Tibial artery (tissue), 4 donors: ENCODE results near the gene CATSPERE.

Experiments
- DNase-seq, 2 donors: peaks; one replicate each; pipeline ENCODE4 v3.0.0-alpha.2; 2019
- H3K27ac ChIP-seq, 2 donors: fragments of 200-600 bp; sonication (generic) in 1 of 2; 1 replicate in 1 of 2; 2 replicates in 1 of 2; pipeline ENCODE4 v1.5.1; 2018 to 2019; ENCODE audit warnings: mild to moderate bottlenecking in 1 of 2
- H3K27me3 ChIP-seq, 2 donors: fragments of 200-600 bp; sonication (generic) in 1 of 2; one replicate each; pipeline versions ENCODE4 v1.5.1 to v1.6.0; 2016 to 2019
- H3K36me3 ChIP-seq, 3 donors: fragments of 200-600 bp; sonication (generic) in 2 of 3; one replicate each; pipeline ENCODE4 v1.5.1; 2016 to 2019; ENCODE audit warnings: mild to moderate bottlenecking in 2 of 3
- H3K4me1 ChIP-seq, 4 donors: fragments of 200-600 bp; sonication (generic) in 2 of 4; 1 replicate in 3 of 4; 2 replicates in 1 of 4; pipeline ENCODE4 v1.5.1; 2016 to 2019
- H3K4me3 ChIP-seq, 2 donors: fragments of 200-600 bp; sonication (generic) in 1 of 2; 1 replicate in 1 of 2; 2 replicates in 1 of 2; pipeline ENCODE4 v1.5.1; 2018 to 2019; ENCODE audit warnings: mild to moderate bottlenecking in 2 of 2
- H3K9me3 ChIP-seq, 3 donors: fragments of 200-600 bp; sonication (generic) in 1 of 3; one replicate each; pipeline ENCODE4 v1.5.1; 2016 to 2019
- CTCF ChIP-seq, 2 experiments: fragments of 200-600 bp in 1 of 2; fragments of 450-650 bp in 1 of 2; IDR thresholded peaks; one replicate each; pipeline ENCODE4 v1.5.1; 2017 to 2019; ENCODE audit warnings: antibody characterized with exemption in 2 of 2, mild to moderate bottlenecking in 1 of 2, moderate library complexity in 1 of 2
- intact Hi-C: fragments of 100-400 bp; cut with DNase I; formaldehyde crosslinking; loops from one replicate; pipeline ENCODE4 v1.15.0; 2023; ENCODE audit warnings: low total_unique reads

The CATSPERE gene

GRCh38 chr1:244515680-244516079, 54.6 kb downstream of the CATSPERE start:
- no peaks in the 10 kb centered on the region for H3K27me3 ChIP-seq
- no peak overlapping the region for H3K4me3 ChIP-seq

GRCh38 chr1:244536316-244536715, 75.2 kb downstream of the CATSPERE start:
- no peak for TF ChIP-seq CTCF (IDR thresholded peaks at IDR 0.05)
- Histone ChIP-seq H3K9me3 (peaks cover 0 to 5% (median 0%) of the 10 kb centered on the region in 3 donors), H3K36me3 (no peaks in the 10 kb centered on the region), H3K4me1 (no peaks in the 10 kb centered on the region), H3K4me3 (no peak overlapping the region), H3K27me3 (no peaks in the 10 kb centered on the region), H3K27ac (no peak overlapping the region)
- no peak for DNase-seq
- intact Hi-C loops, result no loop called here

More at GRCh38 chr1:244515680-244516079, 54.6 kb downstream of the CATSPERE start:
- intact Hi-C loops, result no loop called here
- Histone ChIP-seq H3K4me1 (no peaks in the 10 kb centered on the region), H3K36me3 (peaks cover 4 to 9% (median 7%) of the 10 kb centered on the region in 3 donors), H3K9me3 (peaks cover 0 to 5% (median 0%) of the 10 kb centered on the region in 3 donors), H3K27ac (no peak overlapping the region)
- TF ChIP-seq CTCF (IDR thresholded peaks at IDR 0.05), result no peak
- DNase-seq, result no peak

- H3K9me3 ChIP-seq, result peaks cover 0 to 30% (median 18%) of the 10 kb centered on the region in 3 donors
- H3K4me3 ChIP-seq, result no peak overlapping the region
- no peak for DNase-seq
- no peaks in the 10 kb centered on the region for H3K27me3 ChIP-seq
- no peaks in the 10 kb centered on the region for H3K36me3 ChIP-seq
- H3K4me1 ChIP-seq, result no peaks in the 10 kb centered on the region
- no peak overlapping the region for H3K27ac ChIP-seq
- TF ChIP-seq CTCF (IDR thresholded peaks at IDR 0.05), result no peak
- intact Hi-C loops, result no loop called here
These were observed 84.4 kb downstream of the CATSPERE start for GRCh38 chr1:244545511-244545910.

- Histone ChIP-seq H3K36me3 (no peaks in the 10 kb centered on the region), H3K9me3 (peaks cover 0 to 24% (median 18%) of the 10 kb centered on the region in 3 donors), H3K27ac (no peak overlapping the region), H3K4me3 (no peak overlapping the region), H3K27me3 (no peaks in the 10 kb centered on the region), H3K4me1 (no peaks in the 10 kb centered on the region)
- DNase-seq, result no peak
- intact Hi-C loops, result no loop called here
- no peak for TF ChIP-seq CTCF (IDR thresholded peaks at IDR 0.05)
These were observed 87.6 kb downstream of the CATSPERE start for GRCh38 chr1:244548558-244549115.

- H3K9me3 ChIP-seq, result peaks cover 0 to 31% (median 10%) of the 10 kb centered on the region in 3 donors
- H3K4me3 ChIP-seq, result no peak overlapping the region
- no peak for DNase-seq
- H3K4me1 ChIP-seq, result no peaks in the 10 kb centered on the region
- no peak overlapping the region for H3K27ac ChIP-seq
- no peaks in the 10 kb centered on the region for H3K27me3 ChIP-seq
- intact Hi-C loops, result no loop called here
- TF ChIP-seq CTCF (IDR thresholded peaks at IDR 0.05), result no peak
- H3K36me3 ChIP-seq, result no peaks in the 10 kb centered on the region
These were observed 91.3 kb downstream of the CATSPERE start for GRCh38 chr1:244552336-244552735.

GRCh38 chr1:244556263-244556662, 95.2 kb downstream of the CATSPERE start:
- H3K36me3 ChIP-seq, result no peaks in the 10 kb centered on the region
- intact Hi-C loops, result no loop called here
- H3K27ac ChIP-seq, result no peak overlapping the region
- no peak overlapping the region for H3K4me3 ChIP-seq
- no peak for DNase-seq
- H3K4me1 ChIP-seq, result no peaks in the 10 kb centered on the region
- no peak for TF ChIP-seq CTCF (IDR thresholded peaks at IDR 0.05)
- peaks cover 4 to 27% (median 10%) of the 10 kb centered on the region in 3 donors for H3K9me3 ChIP-seq
- H3K27me3 ChIP-seq, result no peaks in the 10 kb centered on the region
